SK-N-MC (cell line): ENCODE data around the gene XYLT2.

Source experiments
- EZH2 ChIP-seq: fragments of 200-600 bp; sonication (generic); IDR thresholded peaks from one replicate; pipeline ENCODE4 v1.6.1; 2017; ENCODE audit warnings: antibody characterized with exemption
- FOXP2 ChIP-seq: optimal IDR thresholded peaks from 2 replicates; pipeline ENCODE3; 2011; ENCODE audit warnings: mild to moderate bottlenecking, moderate library complexity; ENCODE audit not compliant: insufficient read depth; ENCODE audit errors: extremely low read length, control extremely low read depth
- POLR2AphosphoS5 ChIP-seq: IDR thresholded peaks from 2 replicates; pipeline ENCODE4 v1.6.1; 2012; ENCODE audit warnings: mild to moderate bottlenecking, low read depth, low read length, borderline replicate concordance

GRCh38 chr17:50363217-50364060, 17.5 kb downstream of the XYLT2 start:
- TF ChIP-seq EZH2, result no peak
- TF ChIP-seq POLR2AphosphoS5, result 0 out of 2 replicates have a peak, but pooled peaks have one; percentile 10
- no peak for TF ChIP-seq FOXP2
